Effector CD8-positive, alpha-beta T cell (primary cell): ENCODE results near the gene ADGRA3.
"Not testable (repeated sequence)": the region's sequence is repeated elsewhere in the genome, so short reads cannot be mapped to it uniquely, and the experiment has no call there.

Experiments used
- DNase-seq: peaks from one replicate; lab custom pipeline; 2025; lab: John Stamatoyannopoulos, UW

ADGRA3 gene

GRCh38 chr4:22435652-22436051 lies 80.2 kb downstream of the ADGRA3 start:
- no peak for DNase-seq

DNA sequence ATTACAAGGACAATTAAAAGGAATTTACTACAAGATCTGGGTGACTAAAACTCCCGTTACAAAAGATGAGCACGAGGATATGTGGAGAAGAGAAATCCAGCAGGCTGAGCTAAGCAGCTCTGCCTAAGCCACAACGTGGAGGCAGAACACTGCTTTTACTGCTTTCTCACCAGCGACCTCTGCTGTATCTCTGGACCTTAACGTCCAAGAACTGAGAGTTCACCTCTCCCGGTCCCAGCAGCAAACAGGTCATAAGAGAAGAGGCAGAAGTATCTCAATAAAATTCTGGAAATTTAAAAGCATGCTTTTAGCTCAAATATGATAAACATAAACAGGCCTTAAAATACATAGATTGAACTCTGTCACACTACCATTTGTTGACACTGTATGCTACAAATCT lies 81.0 kb downstream of the ADGRA3 start:
- DNase-seq, result no peak

DNA sequence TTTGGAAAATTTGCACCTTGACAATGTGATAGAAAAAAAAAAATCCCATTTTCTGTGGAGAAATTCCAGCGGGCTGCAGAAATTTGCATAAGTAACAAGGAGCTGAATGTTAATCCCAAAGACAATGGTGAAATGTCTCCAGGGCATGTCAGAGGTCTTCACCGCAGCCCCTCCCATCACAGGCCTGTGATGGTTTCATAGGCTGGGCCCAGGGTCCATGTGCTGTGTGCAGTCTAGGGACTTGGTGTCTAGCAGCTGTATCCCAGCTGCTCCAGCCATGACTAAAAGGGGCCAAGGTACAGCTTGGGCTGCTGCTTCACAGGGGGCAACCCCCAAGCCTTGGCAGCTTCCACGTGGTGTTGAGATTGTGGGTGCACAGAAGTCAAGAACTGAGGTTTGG lies 85.2 kb downstream of the ADGRA3 start:
- no peak for DNase-seq

DNA sequence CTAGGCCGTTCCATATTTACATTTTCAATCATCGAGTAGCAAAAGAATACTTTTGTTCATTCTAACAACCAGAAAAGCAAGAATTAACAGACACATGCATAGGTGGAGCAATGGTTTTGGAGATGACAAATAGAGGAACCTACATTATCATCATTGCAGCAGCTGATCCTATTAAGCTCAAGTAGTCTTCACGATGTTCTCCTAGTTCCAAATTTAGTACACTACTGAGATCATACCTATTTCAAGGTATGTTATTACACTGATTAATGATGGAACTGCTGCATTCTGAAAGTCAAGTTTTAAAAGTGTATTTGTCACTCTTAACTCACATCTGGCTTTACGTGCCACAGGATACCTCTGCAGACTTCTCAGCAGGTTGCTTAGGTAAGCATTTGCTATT lies 87.4 kb downstream of the ADGRA3 start:
- DNase-seq, result no peak

GRCh38 chr4:22427675-22428074 lies 88.2 kb downstream of the ADGRA3 start:
- no peak for DNase-seq

DNA sequence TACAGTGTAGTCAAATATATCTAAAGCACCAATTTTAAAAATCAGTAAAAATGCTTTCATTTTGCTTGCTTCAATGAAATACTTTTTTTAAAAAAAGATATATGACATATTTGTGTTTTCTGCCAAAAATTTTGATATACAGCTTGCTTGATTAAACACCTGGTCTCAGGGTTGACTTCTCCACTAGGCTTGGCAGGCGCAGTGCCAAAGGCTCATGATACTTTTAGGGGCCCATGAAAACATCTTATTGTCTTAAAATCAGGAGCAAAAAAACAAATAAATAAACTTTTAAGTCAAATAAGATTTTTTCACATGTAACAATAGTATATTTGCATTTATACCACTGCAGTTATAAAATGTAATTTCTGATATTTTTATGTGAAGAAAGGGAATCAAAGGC lies 95.6 kb downstream of the ADGRA3 start:
- no peak for DNase-seq

GRCh38 chr4:22417408-22417807 lies 98.5 kb downstream of the ADGRA3 start:
- no peak for DNase-seq

- DNase-seq, result no peak
Observed at GRCh38 chr4:22416403-22416802, 99.5 kb downstream of the ADGRA3 start.

DNA sequence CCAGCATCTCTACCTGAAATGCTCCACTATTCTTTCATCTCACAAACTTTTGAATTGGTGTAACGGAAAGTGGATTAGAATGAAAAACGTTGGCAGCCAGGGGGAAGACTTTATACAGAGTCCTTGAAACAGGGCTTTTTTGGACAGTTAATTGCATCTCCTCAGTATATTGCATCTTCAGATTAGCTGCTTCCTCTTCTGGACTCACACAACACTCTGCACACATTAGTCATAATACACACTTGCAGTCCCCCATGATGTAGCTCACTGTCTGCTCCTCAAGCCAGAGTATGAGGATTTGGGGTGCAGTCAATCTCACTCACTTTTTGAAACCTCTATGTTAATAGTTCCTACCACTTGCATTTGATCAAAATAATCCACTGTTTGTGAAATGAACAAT lies 101.0 kb downstream of the ADGRA3 start:
- DNase-seq, result no peak

DNA sequence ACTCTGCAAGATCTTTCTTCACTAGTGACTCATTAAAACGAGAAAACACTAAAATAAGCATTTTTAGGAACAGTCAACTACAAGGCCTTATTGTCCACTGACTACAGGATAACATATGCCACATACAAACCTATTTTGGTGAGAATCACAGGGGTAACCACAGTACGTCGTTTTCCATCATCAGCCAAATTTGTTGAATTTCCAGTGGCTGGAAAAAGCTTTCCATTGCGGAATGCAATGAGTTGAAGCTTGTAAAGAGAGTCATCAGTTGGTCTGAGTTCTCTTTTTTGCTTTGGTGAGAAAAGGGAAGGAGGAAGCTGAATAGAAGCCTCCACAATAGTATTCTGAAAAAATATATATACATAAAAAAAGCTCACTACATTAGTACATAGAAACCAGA lies 102.4 kb downstream of the ADGRA3 start:
- no peak for DNase-seq

DNA sequence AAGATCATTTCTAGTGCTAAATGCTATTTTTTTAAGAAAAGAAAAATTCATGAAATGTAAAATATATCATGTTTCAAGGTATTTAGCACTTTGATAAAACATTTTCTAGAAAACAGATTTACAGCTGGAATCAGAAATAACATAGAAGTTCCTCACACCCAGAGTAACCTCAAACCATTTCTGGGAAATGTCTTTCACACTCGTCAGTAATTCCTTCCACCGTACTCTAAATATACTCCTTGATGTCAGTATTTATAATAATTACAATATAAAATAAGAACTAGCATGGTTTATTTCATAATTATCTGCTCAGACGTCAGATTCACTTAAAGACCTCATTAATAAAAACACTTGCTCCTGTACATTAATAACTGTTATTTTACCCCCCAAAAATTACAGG lies 103.9 kb downstream of the ADGRA3 start:
- no peak for DNase-seq

DNA sequence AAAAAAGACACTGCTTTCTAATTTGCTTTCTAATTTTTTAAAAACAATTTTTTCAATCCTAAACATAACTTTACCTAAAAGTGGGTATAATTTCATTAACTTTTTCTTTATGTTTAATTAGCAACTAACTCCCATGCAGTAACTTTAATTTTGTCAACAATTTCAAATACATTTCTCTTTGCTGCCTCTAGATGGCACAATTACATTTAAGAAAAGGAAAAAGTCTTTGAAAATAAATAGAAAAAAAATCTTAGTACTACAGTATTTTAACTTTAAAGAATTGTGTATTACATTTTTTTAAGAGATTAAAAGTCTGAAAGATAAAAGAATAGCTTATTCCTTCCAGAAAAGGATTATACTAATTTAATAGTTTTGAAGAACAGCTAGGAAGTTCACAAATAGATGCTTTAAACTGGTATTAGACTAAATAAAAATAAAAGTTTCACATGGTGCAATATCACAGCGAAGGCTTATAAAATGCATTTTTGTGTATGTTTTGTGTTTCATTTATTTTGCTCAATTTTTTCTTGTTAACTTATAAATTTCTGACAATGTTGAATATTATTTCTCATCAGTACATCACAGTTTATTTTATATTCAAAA lies 105.1 kb downstream of the ADGRA3 start:
- DNase-seq, result no peak

GRCh38 chr4:22408474-22408873 lies 107.4 kb downstream of the ADGRA3 start:
- no peak for DNase-seq

DNA sequence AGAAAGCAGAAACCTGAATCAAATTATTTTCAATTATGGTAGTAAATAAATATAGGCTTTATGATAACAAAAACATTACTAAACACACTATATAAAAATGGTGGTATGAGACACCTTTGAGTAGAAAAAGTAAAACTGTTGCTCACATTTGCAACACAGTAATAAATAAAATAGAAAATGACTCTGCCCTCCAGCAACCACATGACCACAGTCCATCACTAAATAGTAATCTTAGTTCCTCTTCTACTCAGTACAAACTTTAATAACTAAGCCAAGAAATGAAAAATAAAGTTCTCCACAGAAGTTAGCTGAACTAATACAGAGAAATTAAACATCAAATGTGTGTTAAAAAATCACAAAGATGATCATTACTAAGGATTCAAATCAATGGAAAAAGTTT lies 108.5 kb downstream of the ADGRA3 start:
- no peak for DNase-seq

DNA sequence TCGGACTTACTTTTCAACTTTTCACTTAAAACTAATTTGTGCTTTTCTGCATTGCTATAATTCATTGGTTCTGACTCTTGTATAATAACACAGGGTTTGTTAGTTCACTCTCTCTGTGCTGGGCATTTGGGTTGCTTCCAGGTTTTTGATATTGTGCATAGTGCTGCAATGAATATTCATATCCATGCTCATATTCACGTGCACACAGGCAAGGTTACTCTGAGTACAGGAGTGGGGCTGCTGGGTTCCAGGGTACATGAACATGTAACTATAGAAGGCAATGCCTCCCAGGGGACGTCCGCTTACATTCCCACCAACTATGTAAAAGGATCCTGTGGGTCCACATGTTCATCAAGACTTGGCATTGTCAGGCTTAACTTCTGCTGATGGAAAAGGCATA lies 117.2 kb downstream of the ADGRA3 start:
- no peak for DNase-seq

GRCh38 chr4:22391551-22391950 lies 124.3 kb downstream of the ADGRA3 start:
- no peak for DNase-seq

GRCh38 chr4:22389240-22389870 lies 126.5 kb downstream of the ADGRA3 start:
- no peak for DNase-seq

DNA sequence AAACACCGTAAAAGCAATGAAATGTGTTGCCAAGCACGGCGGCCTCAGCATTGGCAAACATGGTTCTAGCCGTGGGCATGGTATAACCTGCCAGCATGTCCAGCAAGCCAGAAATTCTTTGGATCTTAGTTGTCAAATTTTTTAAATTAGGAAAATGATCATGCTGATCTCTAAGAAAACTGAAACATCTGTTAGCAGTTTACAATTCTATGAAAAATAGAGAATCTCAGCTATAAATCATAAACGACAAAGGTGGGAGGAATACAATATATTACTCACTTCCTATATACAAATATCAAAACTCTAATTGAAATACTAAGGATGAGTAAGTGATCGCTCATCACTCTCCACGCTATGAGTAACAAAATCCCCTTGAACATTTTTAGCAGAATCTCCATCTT lies 130.3 kb downstream of the ADGRA3 start:
- no peak for DNase-seq

GRCh38 chr4:22384154-22384553 lies 131.7 kb downstream of the ADGRA3 start:
- no peak for DNase-seq

DNA sequence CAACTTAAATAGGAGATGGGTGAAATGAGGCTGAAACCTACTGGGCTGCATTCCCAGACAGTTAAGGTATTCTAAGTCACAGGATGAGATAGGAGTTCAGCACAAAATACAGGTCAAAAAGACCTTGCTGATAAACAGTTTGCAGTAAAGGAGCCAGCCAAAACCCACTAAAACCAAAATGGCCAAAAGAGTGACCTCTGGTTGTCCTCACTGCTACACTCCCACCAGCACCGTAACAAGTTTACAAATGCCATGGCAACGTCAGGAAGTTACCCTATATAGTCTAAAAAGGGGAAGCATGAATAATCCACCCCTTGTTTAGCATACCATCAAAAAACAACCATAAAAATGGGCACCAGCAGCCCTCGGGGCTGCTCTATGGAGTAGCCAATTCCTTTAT lies 133.7 kb downstream of the ADGRA3 start:
- DNase-seq, result not testable (repeated sequence)

DNA sequence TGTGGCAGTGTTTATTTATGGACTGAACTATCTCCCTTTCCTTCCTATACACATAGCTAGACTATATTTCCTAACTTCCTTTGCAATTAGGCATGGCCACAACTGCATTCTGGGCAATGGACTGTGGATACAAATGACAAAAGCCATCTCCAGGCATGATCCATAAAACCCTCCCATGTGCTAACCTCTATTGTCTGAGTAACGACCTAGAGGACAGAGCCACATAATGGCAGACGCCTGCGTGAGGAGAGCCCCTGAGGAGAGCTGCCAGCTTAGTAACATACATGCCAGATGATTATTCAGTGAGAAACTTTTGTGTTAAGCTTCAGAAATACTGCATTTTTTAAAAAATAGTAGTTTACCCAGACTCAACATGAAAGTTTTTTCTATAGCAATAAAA lies 142.9 kb downstream of the ADGRA3 start:
- no peak for DNase-seq

DNA sequence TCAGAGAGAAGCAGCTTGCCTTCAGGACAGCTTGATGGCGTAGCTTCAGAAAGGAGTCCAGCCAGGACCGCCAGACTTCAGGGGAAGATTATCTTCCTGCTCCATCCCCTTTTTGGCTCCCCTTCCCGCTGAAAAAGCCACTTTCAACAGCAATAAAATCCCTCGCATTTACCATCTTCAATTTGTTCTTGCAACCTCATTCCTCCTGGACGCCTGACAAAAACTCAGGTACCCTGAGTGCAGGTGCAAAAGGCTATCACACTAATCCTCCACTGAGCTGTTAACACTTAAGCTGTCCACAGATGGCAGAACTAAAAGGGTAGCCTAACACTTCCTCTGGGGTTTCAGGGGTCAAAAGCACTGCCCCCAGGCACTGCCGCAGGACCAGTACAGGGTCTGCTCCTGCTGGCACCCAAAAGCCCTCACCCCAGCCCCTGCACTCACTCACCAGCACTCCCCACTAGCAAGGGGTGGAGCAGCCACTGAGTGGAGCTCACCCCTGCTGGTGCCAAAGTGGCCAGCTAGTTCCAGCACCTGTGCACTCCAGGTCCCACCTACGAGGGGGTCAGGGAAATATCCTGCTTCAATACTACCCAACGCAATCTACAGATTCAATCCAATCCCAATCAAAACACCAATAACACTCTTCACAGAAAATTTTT lies 145.8 kb downstream of the ADGRA3 start:
- DNase-seq, result no peak

- DNase-seq, result no peak
Observed at GRCh38 chr4:22363787-22364186, 152.1 kb downstream of the ADGRA3 start.

DNA sequence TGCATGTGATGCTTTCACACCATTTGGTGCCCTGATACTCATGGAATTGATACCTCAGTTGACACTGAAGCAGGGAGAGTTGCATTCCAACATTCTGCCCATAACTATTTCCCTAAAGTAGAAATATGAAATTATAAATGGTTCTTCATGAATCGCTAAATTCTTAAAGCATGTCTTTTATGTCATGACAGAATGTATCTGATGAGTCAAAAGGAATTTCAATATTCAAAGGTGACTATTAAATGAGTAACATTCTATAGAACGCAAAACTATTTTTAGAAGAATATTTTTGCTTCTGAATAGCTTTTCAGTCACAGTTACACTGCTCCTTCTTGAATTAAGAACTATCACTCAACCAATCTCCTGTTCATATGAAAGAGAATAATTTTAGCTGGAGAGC lies 152.8 kb downstream of the ADGRA3 start:
- DNase-seq, result no peak
